A549 (cell line): ENCODE results near the gene CFAP61. TPM values are rescaled to one million over a fixed set of nuclear protein-coding genes. Genes with fewer than 3 reads are reported as not detected.

Experiments used
- ATAC-seq, 2 experiments: fragments of 200-7000 bp in 1 of 2; fragments of >200 bp in 1 of 2; cut with Nextera tagmentation in 1 of 2; cut with Tn5 transposase in 1 of 2; 3 replicates each; pipeline versions ENCODE4 v1.8.0 to v1.9.1; 2018 to 2020; ENCODE audit warnings: mild to moderate bottlenecking in 1 of 2, moderate library complexity in 1 of 2
- CTCF ChIA-PET: fragments of 300-600 bp; sonication (Branson Sonifier 250); formaldehyde crosslinking; extraction: SDS; loops from one replicate; lab custom pipeline; 2021; ENCODE audit warnings: antibody characterized with exemption, inconsistent platforms; lab: Yijun Ruan, JAX
- POLR2A ChIA-PET: fragments of 350-600 bp; formaldehyde crosslinking; extraction: SDS; loops from one replicate; lab custom pipeline; 2021; ENCODE audit warnings: antibody characterized with exemption, inconsistent platforms; lab: Yijun Ruan, JAX
- DNase-seq, 2 experiments: peaks; one replicate each; pipeline versions ENCODE4 v3.0.0 to v3.0.0-alpha.2; 2011 to 2016; ENCODE audit warnings: low read depth in 1 of 2, low spot score in 1 of 2
- FAIRE-seq: peaks from 2 replicates; lab custom pipeline; 2011; peaks lifted over from hg19 to GRCh38; lab: Jason Lieb, UNC
- H3K27ac ChIP-seq, 2 experiments: fragments of >200 bp; sonication (Bioruptor Twin); formaldehyde crosslinking; 3 replicates each; pipeline ENCODE4 v1.5.1; 2016 to 2017
- H3K4me1 ChIP-seq: fragments of >200 bp; sonication (Bioruptor Twin); formaldehyde crosslinking; 3 replicates; pipeline ENCODE4 v1.6.1; 2016
- H3K4me2 ChIP-seq: fragments of >200 bp; sonication (Bioruptor Twin); formaldehyde crosslinking; 3 replicates; pipeline ENCODE4 v1.6.1; 2016
- H3K4me3 ChIP-seq: fragments of >200 bp; sonication (Bioruptor Twin); formaldehyde crosslinking; 3 replicates; pipeline ENCODE4 v1.5.1; 2016
- H3K9me3 ChIP-seq: fragments of >200 bp; sonication (Bioruptor Twin); formaldehyde crosslinking; 3 replicates; pipeline ENCODE4 v1.6.1; 2016
- BHLHE40 ChIP-seq: IDR thresholded peaks from 2 replicates; pipeline ENCODE4 v1.6.1; 2012; ENCODE audit warnings: low read depth, low read length, inconsistent platforms
- CBX2 ChIP-seq: fragments of 200-600 bp; sonication (generic); IDR thresholded peaks from 2 replicates; pipeline ENCODE4 v1.6.1; 2016; ENCODE audit warnings: low read depth, mild to moderate bottlenecking, borderline replicate concordance
- CEBPB ChIP-seq, 2 experiments: fragments of >200 bp in 1 of 2; sonication (Bioruptor Twin) in 1 of 2; formaldehyde crosslinking in 1 of 2; IDR thresholded peaks; 2 replicates each; pipeline ENCODE4 v1.6.1; 2012 to 2016
- EP300 ChIP-seq, 2 experiments: fragments of >200 bp; sonication (Bioruptor Twin); formaldehyde crosslinking; IDR thresholded peaks; 2 replicates in 1 of 2; 3 replicates in 1 of 2; pipeline ENCODE4 v1.6.1; 2016 to 2017
- ESRRA ChIP-seq: fragments of 150-350 bp; IDR thresholded peaks from 2 replicates; pipeline ENCODE4 v1.6.1; 2014; ENCODE audit warnings: mild to moderate bottlenecking, low read length, borderline replicate concordance
- FOSL2 ChIP-seq, 2 experiments: fragments of 450-650 bp in 1 of 2; fragments of >200 bp in 1 of 2; sonication (Bioruptor Twin) in 1 of 2; formaldehyde crosslinking; IDR thresholded peaks; 2 replicates each; pipeline versions ENCODE4 v1.5.0 to v1.6.1; 2016 to 2020; ENCODE audit warnings: mild to moderate bottlenecking in 1 of 2, moderate library complexity in 1 of 2
- FOXS1 ChIP-seq: fragments of 250-450 bp; sonication (Bioruptor Pico); IDR thresholded peaks from 2 replicates; pipeline ENCODE4 v1.5.0; 2020; ENCODE audit warnings: mild to moderate bottlenecking, moderate library complexity
- HEYL ChIP-seq: fragments of 250-450 bp; sonication (Bioruptor Pico); IDR thresholded peaks from 2 replicates; pipeline ENCODE4 v1.8.0; 2021; ENCODE audit warnings: mild to moderate bottlenecking, moderate library complexity
- HOXA7 ChIP-seq: fragments of 250-450 bp; sonication (Bioruptor Pico); IDR thresholded peaks from 2 replicates; pipeline ENCODE4 v1.5.0; 2020; ENCODE audit warnings: mild to moderate bottlenecking, moderate library complexity
- HOXB13 ChIP-seq: fragments of 250-450 bp; sonication (Bioruptor Pico); IDR thresholded peaks from 2 replicates; pipeline ENCODE4 v1.5.0; 2020; ENCODE audit warnings: low read depth, mild to moderate bottlenecking, moderate library complexity
- MAZ ChIP-seq: fragments of 150-350 bp; IDR thresholded peaks from 2 replicates; pipeline ENCODE4 v1.6.1; 2014; ENCODE audit warnings: antibody characterized with exemption, low read depth, low read length, borderline replicate concordance
- MYC ChIP-seq: IDR thresholded peaks from 2 replicates; pipeline ENCODE4 v1.6.1; 2012; ENCODE audit warnings: mild to moderate bottlenecking, inconsistent platforms, low read length, improper control_type of control experiment, borderline replicate concordance
- NFE2L2 ChIP-seq: fragments of 150-350 bp; conservative IDR thresholded peaks from 2 replicates; pipeline ENCODE4 v1.6.1; 2014; ENCODE audit warnings: low read length
- NR3C1 ChIP-seq: fragments of >200 bp; sonication (Bioruptor Twin); formaldehyde crosslinking; IDR thresholded peaks from 3 replicates; pipeline ENCODE4 v1.6.1; 2017
- POLR2A ChIP-seq: IDR thresholded peaks from 2 replicates; pipeline ENCODE4 v1.6.1; 2012; ENCODE audit warnings: mild to moderate bottlenecking, low read length
- RARB ChIP-seq: fragments of 250-450 bp; sonication (Bioruptor Pico); IDR thresholded peaks from 2 replicates; pipeline ENCODE4 v1.8.0; 2021; ENCODE audit warnings: mild to moderate bottlenecking, moderate library complexity
- RCOR1 ChIP-seq: fragments of 150-350 bp; IDR thresholded peaks from 2 replicates; pipeline ENCODE4 v1.6.1; 2014; ENCODE audit warnings: antibody characterized with exemption, low read length, low read depth
- SMC3 ChIP-seq: fragments of >200 bp; sonication (Bioruptor Twin); formaldehyde crosslinking; IDR thresholded peaks from 3 replicates; pipeline ENCODE4 v1.6.1; 2018; ENCODE audit warnings: inconsistent platforms
- TP53 ChIP-seq: fragments of 250-450 bp; sonication (Bioruptor Pico); IDR thresholded peaks from 2 replicates; pipeline ENCODE4 v1.5.0; 2021; ENCODE audit warnings: mild to moderate bottlenecking, moderate library complexity
- ZC3H11A ChIP-seq: fragments of 450-650 bp; IDR thresholded peaks from 2 replicates; pipeline ENCODE4 v1.6.1; 2014; ENCODE audit warnings: antibody characterized with exemption, mild to moderate bottlenecking
- ZFP36 ChIP-seq: fragments of 450-650 bp; IDR thresholded peaks from 2 replicates; pipeline ENCODE4 v1.6.1; 2014; ENCODE audit warnings: borderline replicate concordance; ENCODE audit not compliant: partially characterized antibody
- ZNF302 ChIP-seq: fragments of 250-450 bp; sonication (Bioruptor Pico); IDR thresholded peaks from 2 replicates; pipeline ENCODE4 v1.9.0; 2021; ENCODE audit warnings: inconsistent platforms, mild to moderate bottlenecking, moderate library complexity
- WGBS: methylation state at CpG from one replicate; pipeline ENCODE4 v1.1.6; 2017; ENCODE audit errors: missing lambda C conversion rate; 5-methylcytosine and 5-hydroxymethylcytosine counted together
- polyA plus RNA-seq, 4 experiments: library from polyadenylated mRNA; depleted of rRNA in 3 of 4; stranded (reverse); fragments of >200 nt; fragmentation: RNase III in 1 of 4; extraction: RNeasy Plus Mini Kit Qiagen cat#74134 plus additional on column Dnase treatment in 1 of 4; gene quantifications; 2 replicates in 3 of 4; 3 replicates in 1 of 4; pipeline ENCODE4 v1.2.3, GENCODE V29; 2011 to 2017
- TF ChIP-seq, protein P1 (sequence below): fragments of 450-650 bp; IDR thresholded peaks from 2 replicates; pipeline ENCODE4 v1.6.1; 2014; ENCODE audit warnings: antibody characterized with exemption
- TF ChIP-seq, protein P2 (sequence below): IDR thresholded peaks from 2 replicates; pipeline ENCODE4 v1.6.1; 2012
- TF ChIP-seq, protein P3 (sequence below): fragments of 200-600 bp; sonication (generic); IDR thresholded peaks from 2 replicates; pipeline ENCODE4 v1.6.1; 2016; ENCODE audit warnings: antibody characterized with exemption, mild to moderate bottlenecking, moderate library complexity
- TF ChIP-seq, protein P4 (sequence below): IDR thresholded peaks from 2 replicates; pipeline ENCODE4 v1.6.1; 2012; ENCODE audit warnings: low read depth, borderline replicate concordance

Gene CFAP61
- polyA plus RNA-seq, 2 of the 4 experiments (the other 2 are of a cell fraction) = 0.39 to 0.70 TPM

DNA sequence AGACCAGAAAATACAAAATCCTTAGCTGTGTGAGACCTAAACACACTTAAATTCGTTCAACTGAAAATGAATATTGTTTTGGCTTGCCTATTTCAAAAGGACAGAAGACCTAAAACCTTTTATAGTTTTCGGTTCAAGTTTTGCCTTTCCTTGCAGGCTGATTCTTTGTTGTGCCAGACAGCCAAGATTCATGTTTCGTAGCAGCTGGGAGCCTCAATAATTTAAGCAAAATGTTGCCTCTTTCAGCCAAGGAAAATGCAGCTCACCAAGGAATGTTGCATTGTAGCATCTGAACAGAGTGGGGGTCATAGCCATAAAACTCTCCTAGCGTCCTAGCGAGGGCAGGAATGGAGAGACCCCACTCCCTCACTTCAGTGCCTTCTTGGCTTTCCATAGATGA, 223.3 kb downstream of the CFAP61 start:
- no peaks in the 10 kb centered on the region for H3K4me1 ChIP-seq
- ChIA-PET POLR2A (no interaction called here), CTCF (interaction anchor here (0.8 kb wide), 1 partner anchor 42 kb away, joined by 3 read pairs; no protein-coding TSS in a partner anchor)
- H3K9me3 ChIP-seq = no peaks in the 10 kb centered on the region
- no peak for ATAC-seq
- H3K4me3 ChIP-seq = no peak overlapping the region
- no peak for FAIRE-seq
- no peak overlapping the region for H3K27ac ChIP-seq
- no peak overlapping the region for H3K4me2 ChIP-seq
- WGBS = 17% methylated on average over 5 of the region's 5 CpGs
- no peak for DNase-seq
- TF ChIP-seq, protein P1, sequence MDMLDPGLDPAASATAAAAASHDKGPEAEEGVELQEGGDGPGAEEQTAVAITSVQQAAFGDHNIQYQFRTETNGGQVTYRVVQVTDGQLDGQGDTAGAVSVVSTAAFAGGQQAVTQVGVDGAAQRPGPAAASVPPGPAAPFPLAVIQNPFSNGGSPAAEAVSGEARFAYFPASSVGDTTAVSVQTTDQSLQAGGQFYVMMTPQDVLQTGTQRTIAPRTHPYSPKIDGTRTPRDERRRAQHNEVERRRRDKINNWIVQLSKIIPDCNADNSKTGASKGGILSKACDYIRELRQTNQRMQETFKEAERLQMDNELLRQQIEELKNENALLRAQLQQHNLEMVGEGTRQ = no peak
- TF ChIP-seq MYC (no peak), ZFP36 (no peak), HOXB13 (CRISPR knock-in tag) (no peak), RARB (CRISPR knock-in tag) (no peak), CEBPB (IDR thresholded peaks at IDR 0.05) (no peak), NFE2L2 (no peak), HOXA7 (CRISPR knock-in tag) (no peak), NR3C1 (no peak), ESRRA (no peak), SMC3 (no peak), POLR2A (no peak), MAZ (no peak), FOXS1 (CRISPR knock-in tag) (no peak), BHLHE40 (no peak)
- TF ChIP-seq, protein P2, sequence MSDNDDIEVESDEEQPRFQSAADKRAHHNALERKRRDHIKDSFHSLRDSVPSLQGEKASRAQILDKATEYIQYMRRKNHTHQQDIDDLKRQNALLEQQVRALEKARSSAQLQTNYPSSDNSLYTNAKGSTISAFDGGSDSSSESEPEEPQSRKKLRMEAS = no peak
- TF ChIP-seq, protein P3, sequence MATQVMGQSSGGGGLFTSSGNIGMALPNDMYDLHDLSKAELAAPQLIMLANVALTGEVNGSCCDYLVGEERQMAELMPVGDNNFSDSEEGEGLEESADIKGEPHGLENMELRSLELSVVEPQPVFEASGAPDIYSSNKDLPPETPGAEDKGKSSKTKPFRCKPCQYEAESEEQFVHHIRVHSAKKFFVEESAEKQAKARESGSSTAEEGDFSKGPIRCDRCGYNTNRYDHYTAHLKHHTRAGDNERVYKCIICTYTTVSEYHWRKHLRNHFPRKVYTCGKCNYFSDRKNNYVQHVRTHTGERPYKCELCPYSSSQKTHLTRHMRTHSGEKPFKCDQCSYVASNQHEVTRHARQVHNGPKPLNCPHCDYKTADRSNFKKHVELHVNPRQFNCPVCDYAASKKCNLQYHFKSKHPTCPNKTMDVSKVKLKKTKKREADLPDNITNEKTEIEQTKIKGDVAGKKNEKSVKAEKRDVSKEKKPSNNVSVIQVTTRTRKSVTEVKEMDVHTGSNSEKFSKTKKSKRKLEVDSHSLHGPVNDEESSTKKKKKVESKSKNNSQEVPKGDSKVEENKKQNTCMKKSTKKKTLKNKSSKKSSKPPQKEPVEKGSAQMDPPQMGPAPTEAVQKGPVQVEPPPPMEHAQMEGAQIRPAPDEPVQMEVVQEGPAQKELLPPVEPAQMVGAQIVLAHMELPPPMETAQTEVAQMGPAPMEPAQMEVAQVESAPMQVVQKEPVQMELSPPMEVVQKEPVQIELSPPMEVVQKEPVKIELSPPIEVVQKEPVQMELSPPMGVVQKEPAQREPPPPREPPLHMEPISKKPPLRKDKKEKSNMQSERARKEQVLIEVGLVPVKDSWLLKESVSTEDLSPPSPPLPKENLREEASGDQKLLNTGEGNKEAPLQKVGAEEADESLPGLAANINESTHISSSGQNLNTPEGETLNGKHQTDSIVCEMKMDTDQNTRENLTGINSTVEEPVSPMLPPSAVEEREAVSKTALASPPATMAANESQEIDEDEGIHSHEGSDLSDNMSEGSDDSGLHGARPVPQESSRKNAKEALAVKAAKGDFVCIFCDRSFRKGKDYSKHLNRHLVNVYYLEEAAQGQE = no peak

DNA sequence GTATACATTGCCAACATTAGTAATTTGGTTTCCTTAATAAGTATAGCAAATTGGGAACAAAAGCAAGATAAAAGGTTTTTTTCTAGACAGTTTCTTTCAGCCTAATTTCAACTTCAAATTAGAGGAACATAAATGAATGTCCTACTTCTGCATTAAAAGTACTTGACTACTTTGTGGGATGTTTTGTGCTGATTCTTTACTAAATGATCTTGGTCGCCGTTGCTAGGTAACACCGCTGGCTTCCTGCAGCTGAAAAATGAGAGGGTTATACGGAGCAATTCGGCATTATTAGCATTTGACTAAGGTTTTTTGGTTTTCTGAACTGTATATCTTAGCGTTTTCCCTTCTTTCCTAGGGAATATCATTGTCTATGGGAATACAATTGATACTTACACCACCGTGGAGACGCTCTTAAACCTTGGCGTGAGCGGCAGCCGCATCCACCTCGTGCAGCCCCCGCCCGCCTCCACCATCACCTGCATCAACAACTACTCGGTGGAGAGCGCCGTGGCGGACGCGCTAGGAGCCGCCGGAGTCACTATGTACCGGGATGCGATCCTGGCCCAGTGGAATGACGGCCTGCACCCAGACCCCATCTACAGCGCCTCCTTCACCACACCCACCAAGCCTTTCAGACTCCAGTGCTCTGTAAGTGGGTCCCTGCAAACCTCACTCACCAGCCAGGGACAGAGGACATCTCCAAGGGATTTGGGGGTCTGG, 224.6 kb downstream of the CFAP61 start:
- Histone ChIP-seq H3K4me1 (no peaks in the 10 kb centered on the region), H3K4me2 (no peak overlapping the region), H3K27ac (no peak overlapping the region), H3K4me3 (no peak overlapping the region)
- no peak for ATAC-seq
- TF ChIP-seq TP53 (no peak), RCOR1 (no peak), ZC3H11A (no peak), EP300 (IDR thresholded peaks at IDR 0.05) (no peak), CBX2 (no peak), FOSL2 (IDR thresholded peaks at IDR 0.05) (no peak), FOSL2 (CRISPR knock-in tag; IDR thresholded peaks at IDR 0.05) (no peak), ZNF302 (no peak), HEYL (no peak)
- TF ChIP-seq, protein P4, sequence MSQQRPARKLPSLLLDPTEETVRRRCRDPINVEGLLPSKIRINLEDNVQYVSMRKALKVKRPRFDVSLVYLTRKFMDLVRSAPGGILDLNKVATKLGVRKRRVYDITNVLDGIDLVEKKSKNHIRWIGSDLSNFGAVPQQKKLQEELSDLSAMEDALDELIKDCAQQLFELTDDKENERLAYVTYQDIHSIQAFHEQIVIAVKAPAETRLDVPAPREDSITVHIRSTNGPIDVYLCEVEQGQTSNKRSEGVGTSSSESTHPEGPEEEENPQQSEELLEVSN = no peak
- TF ChIP-seq, all 56 proteins: peak for 0
- DNase-seq (no peak), FAIRE-seq (no peak)
- no peaks in the 10 kb centered on the region for H3K9me3 ChIP-seq
- ChIA-PET POLR2A (no interaction called here), CTCF (no interaction called here)
- 51% methylated on average over 26 of the region's 26 CpGs for WGBS
